Suprapubic skin (tissue), 4 donors: ENCODE results near the gene PSMC5.

Experiments
- CTCF ChIP-seq, 2 donors: fragments of 200-600 bp in 1 of 2; fragments of 450-650 bp in 1 of 2; sonication (generic) in 1 of 2; IDR thresholded peaks; one replicate each; pipeline ENCODE4 v1.5.1; 2016 to 2019; ENCODE audit warnings: antibody characterized with exemption in 2 of 2, mild to moderate bottlenecking in 1 of 2, moderate library complexity in 1 of 2
- POLR2A ChIP-seq, 2 donors: fragments of 450-650 bp; IDR thresholded peaks; one replicate each; pipeline ENCODE4 v1.6.1; 2017; ENCODE audit warnings: antibody characterized with exemption in 2 of 2, mild to moderate bottlenecking in 2 of 2, moderate library complexity in 2 of 2
- POLR2AphosphoS5 ChIP-seq, 3 donors: sonication (generic); formaldehyde crosslinking; IDR thresholded peaks; one replicate each; pipeline ENCODE4 v1.6.1; 2017; ENCODE audit warnings: antibody characterized with exemption in 3 of 3

DNA sequence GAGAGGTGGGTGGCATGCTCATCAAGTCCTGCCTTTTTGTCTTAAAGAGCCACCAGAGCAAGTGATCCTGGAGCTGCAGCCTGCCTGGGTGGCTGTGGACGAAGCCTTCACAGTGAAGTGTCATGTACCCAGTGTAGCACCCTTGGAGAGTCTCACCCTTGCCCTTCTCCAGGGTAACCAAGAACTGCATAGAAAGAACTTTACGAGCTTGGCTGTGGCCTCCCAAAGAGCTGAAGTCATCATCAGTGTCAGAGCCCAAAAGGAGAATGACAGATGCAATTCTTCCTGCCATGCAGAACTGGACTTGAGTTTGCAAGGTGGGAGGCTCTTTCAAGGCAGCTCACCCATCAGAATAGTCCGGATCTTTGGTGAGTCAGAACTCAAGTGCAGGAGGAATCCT lies 32.0 kb downstream of the PSMC5 start:
- no peak for TF ChIP-seq CTCF (IDR thresholded peaks at IDR 0.05)
- no peak for TF ChIP-seq POLR2AphosphoS5 (IDR thresholded peaks at IDR 0.05)
- TF ChIP-seq POLR2A (IDR thresholded peaks at IDR 0.05), result no peak
